Stimulated activated naive B cell treated with anti-CD40 and anti-IgM and Interleukin-4, amounts not matched to agents 10 μg/mL and 1 μg/mL and 100 μg/mL, for 72 hours (primary cell): ENCODE measurements around the gene HDGFL2.

Source experiments
- ATAC-seq, 2 donors: fragments of 150-1000 bp; cut with Tn5 transposase; replicated peaks; 2 replicates each; pipeline ENCODE4 v1.10.0; 2021; ENCODE audit warnings: moderate library complexity in 1 of 2
- DNase-seq: peaks from one replicate; pipeline ENCODE4 v3.0.0; 2021
- H3K27ac Mint-ChIP-seq: one replicate; pipeline ENCODE4 v1.8.0; 2022; ENCODE audit warnings: mild to moderate bottlenecking, mixed read lengths
- H3K27me3 Mint-ChIP-seq, 2 donors: one replicate each; pipeline ENCODE4 v1.8.0; 2022; ENCODE audit warnings: mixed read lengths in 2 of 2
- H3K36me3 Mint-ChIP-seq, 2 donors: one replicate each; pipeline ENCODE4 v1.8.0; 2022; ENCODE audit warnings: mixed read lengths in 2 of 2, mild to moderate bottlenecking in 1 of 2
- H3K4me1 Mint-ChIP-seq, 2 donors: one replicate each; pipeline ENCODE4 v1.8.0; 2022; ENCODE audit warnings: mixed read lengths in 2 of 2, mild to moderate bottlenecking in 1 of 2
- H3K4me3 Mint-ChIP-seq, 2 donors: one replicate each; pipeline ENCODE4 v1.8.0; 2022; ENCODE audit warnings: mild to moderate bottlenecking in 2 of 2, mixed read lengths in 2 of 2, moderate library complexity in 1 of 2
- H3K9me3 Mint-ChIP-seq, 2 donors: one replicate each; pipeline ENCODE4 v1.8.0; 2022; ENCODE audit warnings: mixed read lengths in 2 of 2, mild to moderate bottlenecking in 1 of 2

Gene HDGFL2

DNA sequence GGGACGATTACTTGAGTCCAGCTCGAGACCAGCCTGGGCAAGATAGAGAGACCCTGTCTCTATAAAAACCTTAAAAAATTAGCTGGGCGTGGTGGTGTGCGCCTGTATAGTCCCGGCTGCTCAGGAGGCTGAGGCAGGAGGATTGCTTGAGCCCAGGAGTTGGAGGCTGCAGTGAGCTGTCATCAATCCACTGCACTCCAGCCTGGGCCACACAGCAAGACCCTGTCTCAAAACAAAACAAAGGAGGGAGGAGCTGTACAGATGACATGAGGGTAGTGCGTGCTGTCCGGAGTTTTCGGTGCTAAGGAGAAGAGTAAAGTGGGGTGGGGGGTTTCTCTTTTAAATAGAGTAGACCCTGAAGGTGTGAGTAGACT is 22.6 kb downstream of the HDGFL2 start:
- Mint-ChIP-seq H3K27ac (no peak overlapping the region), H3K27me3 (no peaks in the 10 kb centered on the region), H3K4me3 (no peak overlapping the region), H3K4me1 (no peaks in the 10 kb centered on the region), H3K36me3 (peaks cover 27 to 37% of the 10 kb centered on the region in 2 donors), H3K9me3 (no peaks in the 10 kb centered on the region)
- DNase-seq, result no peak
- no peak for ATAC-seq

DNA sequence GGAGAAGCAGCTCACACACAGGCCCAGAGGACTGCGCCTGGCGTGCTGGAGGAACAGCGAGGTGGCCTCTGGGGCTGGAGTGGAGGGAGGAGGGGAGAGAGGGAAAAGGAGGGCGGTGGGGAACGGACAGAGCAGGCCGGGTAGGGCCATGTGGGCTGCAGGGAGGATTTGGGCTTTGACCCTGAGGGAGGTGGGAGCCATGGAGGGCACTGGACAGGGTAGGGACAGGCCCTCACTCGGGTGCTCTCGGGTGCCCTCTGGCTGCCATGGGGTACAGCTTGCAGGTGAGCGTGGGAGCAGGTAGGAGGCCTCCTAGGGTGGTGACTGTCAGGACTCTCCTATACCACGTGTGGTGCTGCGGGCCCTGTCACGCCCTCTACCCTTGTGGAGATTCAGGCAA is 23.4 kb downstream of the HDGFL2 start:
- Mint-ChIP-seq H3K9me3 (no peaks in the 10 kb centered on the region), H3K4me1 (no peaks in the 10 kb centered on the region), H3K4me3 (no peak overlapping the region), H3K36me3 (peaks cover 26 to 37% of the 10 kb centered on the region in 2 donors), H3K27ac (no peak overlapping the region), H3K27me3 (no peaks in the 10 kb centered on the region)
- ATAC-seq (peak in 1 of 2 donors; percentile 38), DNase-seq (no peak)

GRCh38 chr19:4496304-4496703 is 24.2 kb downstream of the HDGFL2 start:
- no peaks in the 10 kb centered on the region for H3K27me3 Mint-ChIP-seq
- no peak overlapping the region for H3K27ac Mint-ChIP-seq
- no peak for ATAC-seq

DNA sequence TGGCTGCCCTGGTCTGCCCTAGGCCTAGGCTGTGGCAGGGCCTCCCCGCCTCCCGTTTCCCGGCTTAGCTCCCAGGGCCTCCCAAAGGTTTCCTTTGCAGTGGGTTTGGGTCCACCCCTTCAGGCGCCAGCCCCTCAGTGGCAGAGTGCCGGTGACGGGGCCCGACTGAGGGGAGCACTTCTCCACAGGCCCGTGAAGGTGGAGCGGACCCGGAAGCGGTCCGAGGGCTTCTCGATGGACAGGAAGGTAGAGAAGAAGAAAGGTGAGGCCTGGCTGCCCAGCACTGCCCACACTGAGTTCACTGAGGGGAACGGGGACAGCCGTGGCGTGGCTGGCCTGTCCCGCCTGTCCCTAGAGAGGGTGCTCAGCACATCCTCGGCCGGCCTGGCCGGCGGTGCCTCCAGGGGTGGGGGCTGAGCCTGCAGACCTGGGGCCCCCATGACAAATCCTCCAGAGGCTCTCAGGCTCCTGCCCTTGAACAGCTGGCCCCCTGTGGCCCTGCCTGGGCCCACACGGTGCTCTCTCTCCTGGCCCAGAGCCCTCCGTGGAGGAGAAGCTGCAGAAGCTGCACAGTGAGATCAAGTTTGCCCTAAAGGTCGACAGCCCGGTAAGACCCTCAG is 25.8 kb downstream of the HDGFL2 start:
- H3K36me3 Mint-ChIP-seq, result peaks cover 31 to 42% of the 10 kb centered on the region in 2 donors
- ATAC-seq (no peak), DNase-seq (no peak)
- no peaks in the 10 kb centered on the region for H3K4me1 Mint-ChIP-seq
- H3K27me3 Mint-ChIP-seq, result no peaks in the 10 kb centered on the region
- no peak overlapping the region for H3K4me3 Mint-ChIP-seq
- no peaks in the 10 kb centered on the region for H3K9me3 Mint-ChIP-seq
- no peak overlapping the region for H3K27ac Mint-ChIP-seq

More at GRCh38 chr19:4496304-4496703, 24.2 kb downstream of the HDGFL2 start:
- no peaks in the 10 kb centered on the region for H3K4me1 Mint-ChIP-seq
- H3K4me3 Mint-ChIP-seq, result no peak overlapping the region
- peaks cover 27 to 39% of the 10 kb centered on the region in 2 donors for H3K36me3 Mint-ChIP-seq
- DNase-seq, result no peak
- H3K9me3 Mint-ChIP-seq, result no peaks in the 10 kb centered on the region

GRCh38 chr19:4498694-4499093 is 26.6 kb downstream of the HDGFL2 start:
- DNase-seq, result no peak
- no peaks in the 10 kb centered on the region for H3K4me1 Mint-ChIP-seq
- H3K9me3 Mint-ChIP-seq, result no peaks in the 10 kb centered on the region
- no peak for ATAC-seq
- H3K27me3 Mint-ChIP-seq, result no peaks in the 10 kb centered on the region
- H3K36me3 Mint-ChIP-seq, result peaks cover 28 to 42% of the 10 kb centered on the region in 2 donors
- H3K27ac Mint-ChIP-seq, result no peak overlapping the region
- no peak overlapping the region for H3K4me3 Mint-ChIP-seq

- no peak for DNase-seq
- ATAC-seq, result no peak
- Mint-ChIP-seq H3K4me1 (no peaks in the 10 kb centered on the region), H3K9me3 (no peaks in the 10 kb centered on the region), H3K27me3 (no peaks in the 10 kb centered on the region), H3K27ac (no peak overlapping the region), H3K36me3 (peaks cover 31 to 47% of the 10 kb centered on the region in 2 donors), H3K4me3 (no peak overlapping the region)
These were observed 27.2 kb downstream of the HDGFL2 start for GRCh38 chr19:4499318-4499717.

DNA sequence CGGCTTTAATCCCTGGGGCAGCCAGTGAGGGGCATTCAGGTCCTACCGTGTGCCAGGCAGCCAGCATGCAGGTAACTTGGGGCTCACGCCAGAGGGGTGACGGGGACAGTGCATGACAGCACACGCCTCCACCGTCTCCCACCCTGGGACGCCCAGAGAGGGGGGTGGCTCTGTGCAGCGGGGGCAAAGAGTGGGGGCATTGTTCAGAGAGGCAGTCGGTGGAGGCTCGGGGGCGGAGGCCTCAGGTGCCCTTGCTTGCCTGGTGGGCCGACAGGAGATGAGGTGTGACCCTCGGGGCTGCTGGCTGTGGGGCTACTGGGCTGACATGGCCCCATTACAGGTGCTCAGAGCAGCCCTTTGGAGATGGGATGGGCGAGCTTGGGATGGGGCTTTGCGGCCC is 27.8 kb downstream of the HDGFL2 start:
- peaks cover 33 to 47% of the 10 kb centered on the region in 2 donors for H3K36me3 Mint-ChIP-seq
- H3K4me1 Mint-ChIP-seq, result peaks cover 0 to 4% of the 10 kb centered on the region in 2 donors
- DNase-seq (no peak), ATAC-seq (no peak)
- peak overlapping the region; percentile 47 for H3K27ac Mint-ChIP-seq
- no peaks in the 10 kb centered on the region for H3K27me3 Mint-ChIP-seq
- no peaks in the 10 kb centered on the region for H3K9me3 Mint-ChIP-seq
- no peak overlapping the region for H3K4me3 Mint-ChIP-seq

- H3K9me3 Mint-ChIP-seq, result peaks cover 0 to 1% of the 10 kb centered on the region in 2 donors
- peaks cover 44 to 50% of the 10 kb centered on the region in 2 donors for H3K36me3 Mint-ChIP-seq
- H3K27me3 Mint-ChIP-seq, result no peaks in the 10 kb centered on the region
- no peak for DNase-seq
- peaks cover 0 to 12% of the 10 kb centered on the region in 2 donors for H3K4me1 Mint-ChIP-seq
- ATAC-seq, result no peak
- H3K4me3 Mint-ChIP-seq, result no peak overlapping the region
- H3K27ac Mint-ChIP-seq, result no peak overlapping the region
These were observed 28.9 kb downstream of the HDGFL2 start for GRCh38 chr19:4500841-4501591.

GRCh38 chr19:4501691-4502090 is 29.6 kb downstream of the HDGFL2 start:
- Mint-ChIP-seq H3K27me3 (no peaks in the 10 kb centered on the region), H3K9me3 (peaks cover 0 to 1% of the 10 kb centered on the region in 2 donors), H3K4me3 (no peak overlapping the region), H3K36me3 (peaks cover 51 to 56% of the 10 kb centered on the region in 2 donors), H3K27ac (no peak overlapping the region), H3K4me1 (peaks cover 2 to 12% of the 10 kb centered on the region in 2 donors)
- no peak for DNase-seq
- ATAC-seq, result no peak

- Mint-ChIP-seq H3K4me3 (no peak overlapping the region), H3K27ac (no peak overlapping the region), H3K27me3 (no peaks in the 10 kb centered on the region), H3K4me1 (peaks cover 2 to 12% of the 10 kb centered on the region in 2 donors), H3K9me3 (peaks cover 0 to 1% of the 10 kb centered on the region in 2 donors), H3K36me3 (peaks cover 50 to 55% of the 10 kb centered on the region in 2 donors)
- ATAC-seq (no peak), DNase-seq (no peak)
These were observed 30.4 kb downstream of the HDGFL2 start for GRCh38 chr19:4502282-4503131.

DNA sequence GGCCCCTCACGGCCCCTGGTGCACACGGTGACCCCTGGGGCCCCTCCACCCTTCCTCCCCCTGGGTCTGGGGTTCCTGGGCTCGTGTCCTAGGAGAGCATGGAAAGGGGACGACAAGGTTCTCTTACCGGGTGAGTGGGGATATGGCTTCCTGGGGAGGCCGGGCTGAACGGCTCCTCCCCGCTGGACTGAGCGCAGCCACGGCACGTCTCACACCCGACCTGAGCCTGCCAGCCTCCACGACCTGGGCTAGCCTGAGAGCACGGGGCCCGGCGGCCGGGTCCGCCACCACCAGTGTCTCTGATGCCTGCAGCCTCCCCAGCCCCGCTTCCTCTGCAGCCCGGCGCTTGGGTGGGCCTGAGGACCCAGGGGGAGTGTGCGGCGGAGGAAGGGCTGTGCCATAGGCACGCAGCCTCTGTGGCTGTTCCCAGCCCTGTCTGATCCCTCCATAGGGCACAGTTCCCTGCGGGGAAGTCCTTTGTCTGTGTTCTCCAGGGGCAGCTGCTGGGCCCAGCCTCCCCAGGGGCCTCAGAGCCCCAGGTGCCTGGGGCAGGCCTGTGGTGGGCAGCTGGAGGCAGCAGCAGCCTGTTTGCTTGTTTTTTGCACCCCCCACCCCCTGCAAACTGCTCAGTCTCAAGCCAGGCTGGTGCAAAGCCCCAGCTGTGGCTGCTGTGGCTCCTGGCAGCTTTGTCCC is 31.2 kb downstream of the HDGFL2 start:
- Mint-ChIP-seq H3K4me3 (no peak overlapping the region), H3K4me1 (peaks cover 2 to 12% of the 10 kb centered on the region in 2 donors), H3K27me3 (no peaks in the 10 kb centered on the region), H3K9me3 (peaks cover 0 to 1% of the 10 kb centered on the region in 2 donors), H3K27ac (no peak overlapping the region), H3K36me3 (peaks cover 45 to 51% of the 10 kb centered on the region in 2 donors)
- DNase-seq (no peak), ATAC-seq (no peak)

DNA sequence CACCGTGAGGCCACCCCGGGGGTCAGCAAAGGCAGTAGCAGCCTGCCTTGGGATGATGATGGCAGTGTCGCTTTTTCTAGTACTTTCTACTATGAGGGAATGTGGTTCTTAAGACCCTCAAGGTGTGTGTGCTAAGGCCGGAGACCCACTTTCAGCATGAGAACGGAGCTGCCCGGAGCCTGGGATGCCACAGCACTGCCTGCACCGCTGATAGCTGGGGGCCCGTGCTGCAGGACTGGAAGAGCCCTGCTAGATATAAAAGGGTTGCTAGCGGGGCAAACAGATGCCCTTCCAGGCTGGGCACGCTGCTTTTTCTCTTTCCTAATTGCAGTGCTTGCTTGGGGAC is 31.7 kb downstream of the HDGFL2 start:
- no peak for ATAC-seq
- Mint-ChIP-seq H3K4me3 (no peak overlapping the region), H3K4me1 (peaks cover 2 to 12% of the 10 kb centered on the region in 2 donors), H3K27me3 (no peaks in the 10 kb centered on the region), H3K36me3 (peaks cover 40 to 52% of the 10 kb centered on the region in 2 donors), H3K27ac (no peak overlapping the region), H3K9me3 (peaks cover 0 to 1% of the 10 kb centered on the region in 2 donors)
- no peak for DNase-seq

GRCh38 chr19:4504297-4504701 is 32.2 kb downstream of the HDGFL2 start:
- no peak overlapping the region for H3K4me3 Mint-ChIP-seq
- H3K4me1 Mint-ChIP-seq, result peaks cover 2 to 12% of the 10 kb centered on the region in 2 donors
- H3K36me3 Mint-ChIP-seq, result peaks cover 40 to 49% of the 10 kb centered on the region in 2 donors
- peaks cover 0 to 1% of the 10 kb centered on the region in 2 donors for H3K9me3 Mint-ChIP-seq
- no peak for DNase-seq
- no peaks in the 10 kb centered on the region for H3K27me3 Mint-ChIP-seq
- H3K27ac Mint-ChIP-seq, result no peak overlapping the region
- ATAC-seq, result no peak
